ENCODE results near the gene TMTC4. TPM values are rescaled to one million over a fixed set of nuclear protein-coding genes. Genes with fewer than 3 reads are reported as not detected.
"Not testable (repeated sequence)": the region's sequence is repeated elsewhere in the genome, so short reads cannot be mapped to it uniquely, and the experiment has no call there.

Gene TMTC4
- total RNA-seq, 4 donors from 2014 or later, result 7.5 to 14.1 (median 8.4) TPM

DNA sequence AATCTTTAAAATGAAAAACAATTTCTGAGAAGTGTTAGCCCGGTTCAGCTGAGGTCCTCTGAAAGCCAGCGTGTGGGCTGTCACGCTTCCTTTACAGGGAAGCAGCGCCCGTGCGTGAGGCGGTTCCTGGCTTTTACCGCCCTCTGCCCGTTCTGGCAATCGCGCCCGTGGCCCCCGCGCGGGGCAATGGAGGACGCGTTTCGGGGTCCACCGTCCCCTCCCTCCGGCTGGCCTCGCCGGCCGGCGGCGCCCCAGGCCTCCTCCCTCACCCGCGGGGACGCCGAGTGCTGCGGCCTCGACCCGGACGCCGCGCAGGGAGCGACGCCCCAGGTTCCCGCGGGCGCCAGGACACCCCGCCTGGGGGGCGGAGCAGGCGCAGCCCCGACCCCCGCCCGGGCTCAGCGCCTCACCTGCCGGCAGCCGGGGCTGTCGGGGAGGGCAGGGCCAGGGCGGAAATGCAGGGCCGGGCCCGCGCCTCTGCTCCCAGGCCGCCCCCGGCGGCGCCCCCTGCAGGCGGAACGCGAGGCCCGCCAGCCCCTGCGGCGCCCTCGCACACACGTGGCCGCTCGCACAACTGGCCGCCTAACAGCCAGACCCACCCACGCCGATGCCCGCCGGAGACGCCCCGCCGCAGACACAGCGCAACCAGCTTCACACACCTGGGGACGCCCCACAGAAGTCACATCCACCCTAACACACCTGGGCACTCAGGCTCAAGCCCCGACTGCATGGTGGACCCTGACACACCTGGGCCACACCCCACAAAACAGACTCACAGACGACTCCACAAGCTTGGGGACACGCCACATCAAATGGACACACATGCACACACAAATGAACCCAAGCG, 86.0 kb downstream of the TMTC4 start, which contains the start of gene GGACT:
Gene GGACT, minus strand, starts transcription at position 459 of the 847 bp plus-strand sequence. CDS start 56,198 bp downstream, outside the sequence.
- Histone ChIP-seq H3K27me3 (no peaks in the 10 kb centered on the region), H3K9me3 (no peaks in the 10 kb centered on the region), H3K4me1 (peaks cover 7 to 16% (median 9%) of the 10 kb centered on the region in 3 donors), H3K4me3 (peak within 1 kb of the TSS; percentile 57 to 92 (median 78)), H3K27ac (peak within 1 kb of the TSS; percentile 58 to 87 (median 84)), H3K36me3 (no peaks in the 10 kb centered on the region)
- intact Hi-C loops (cut with DNase I), result no loop called here
- 19 to 23% methylated on average over 10 to 19 of the region's 82 CpGs for WGBS, 2 donors
- DNase-seq, result no peak
- TF ChIP-seq POLR2A (IDR thresholded peaks at IDR 0.05), result peak in 1 of 4 donors; percentile 17
- TF ChIP-seq, protein P1, sequence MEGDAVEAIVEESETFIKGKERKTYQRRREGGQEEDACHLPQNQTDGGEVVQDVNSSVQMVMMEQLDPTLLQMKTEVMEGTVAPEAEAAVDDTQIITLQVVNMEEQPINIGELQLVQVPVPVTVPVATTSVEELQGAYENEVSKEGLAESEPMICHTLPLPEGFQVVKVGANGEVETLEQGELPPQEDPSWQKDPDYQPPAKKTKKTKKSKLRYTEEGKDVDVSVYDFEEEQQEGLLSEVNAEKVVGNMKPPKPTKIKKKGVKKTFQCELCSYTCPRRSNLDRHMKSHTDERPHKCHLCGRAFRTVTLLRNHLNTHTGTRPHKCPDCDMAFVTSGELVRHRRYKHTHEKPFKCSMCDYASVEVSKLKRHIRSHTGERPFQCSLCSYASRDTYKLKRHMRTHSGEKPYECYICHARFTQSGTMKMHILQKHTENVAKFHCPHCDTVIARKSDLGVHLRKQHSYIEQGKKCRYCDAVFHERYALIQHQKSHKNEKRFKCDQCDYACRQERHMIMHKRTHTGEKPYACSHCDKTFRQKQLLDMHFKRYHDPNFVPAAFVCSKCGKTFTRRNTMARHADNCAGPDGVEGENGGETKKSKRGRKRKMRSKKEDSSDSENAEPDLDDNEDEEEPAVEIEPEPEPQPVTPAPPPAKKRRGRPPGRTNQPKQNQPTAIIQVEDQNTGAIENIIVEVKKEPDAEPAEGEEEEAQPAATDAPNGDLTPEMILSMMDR (IDR thresholded peaks at IDR 0.05), result peak; percentile 55 to 84 (median 74)

DNA sequence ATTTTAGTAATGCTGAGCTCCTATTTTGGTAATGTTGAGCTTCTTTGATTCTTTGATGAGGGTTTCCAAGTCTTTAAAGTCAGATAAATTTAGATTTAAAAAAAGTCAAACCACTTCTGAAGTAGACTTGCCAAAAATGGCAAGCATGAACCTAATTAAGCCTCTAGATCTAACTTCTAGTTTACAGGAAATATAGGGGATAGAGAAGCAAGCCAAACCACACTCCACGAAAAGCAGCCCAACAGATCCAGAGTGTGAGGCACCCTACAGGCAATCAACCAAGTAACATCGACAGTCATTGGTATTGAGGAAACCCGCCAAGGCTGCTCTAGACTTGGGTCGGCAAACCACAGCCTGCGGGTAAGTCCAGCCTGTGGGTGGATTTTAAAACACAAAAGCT, 89.7 kb downstream of the TMTC4 start:
- no peaks in the 10 kb centered on the region for H3K9me3 ChIP-seq
- WGBS, 2 donors, result 42 to 50% methylated on average over 5 of the region's 5 CpGs
- intact Hi-C loops (cut with DNase I), result no loop called here
- H3K27ac ChIP-seq, result no peak overlapping the region
- H3K4me3 ChIP-seq, result no peak overlapping the region
- TF ChIP-seq, protein P1 (IDR thresholded peaks at IDR 0.05), result no peak
- TF ChIP-seq POLR2A (IDR thresholded peaks at IDR 0.05), result no peak
- H3K36me3 ChIP-seq, result peaks cover 0 to 14% (median 0%) of the 10 kb centered on the region in 3 donors
- peaks cover 7 to 16% (median 9%) of the 10 kb centered on the region in 3 donors for H3K4me1 ChIP-seq
- no peaks in the 10 kb centered on the region for H3K27me3 ChIP-seq
- DNase-seq, result no peak

- intact Hi-C loops (cut with DNase I), result no loop called here
- H3K27me3 ChIP-seq, result no peaks in the 10 kb centered on the region
- H3K4me1 ChIP-seq, result no peaks in the 10 kb centered on the region
- TF ChIP-seq, protein P1 (IDR thresholded peaks at IDR 0.05), result no peak
- no peak for TF ChIP-seq POLR2A (IDR thresholded peaks at IDR 0.05)
- 91 to 97% methylated on average over 2 of the region's 2 CpGs for WGBS, 2 donors
- peaks cover 0 to 23% (median 0%) of the 10 kb centered on the region in 3 donors for H3K36me3 ChIP-seq
- DNase-seq, result no peak
- H3K9me3 ChIP-seq, result no peaks in the 10 kb centered on the region
- H3K4me3 ChIP-seq, result no peak overlapping the region
- H3K27ac ChIP-seq, result no peak overlapping the region
Observed at GRCh38 chr13:100581504-100581903, 93.1 kb downstream of the TMTC4 start.

GRCh38 chr13:100581030-100581429, 93.6 kb downstream of the TMTC4 start:
- H3K27ac ChIP-seq, result no peak overlapping the region
- TF ChIP-seq POLR2A (IDR thresholded peaks at IDR 0.05), result no peak
- TF ChIP-seq, protein P1 (IDR thresholded peaks at IDR 0.05), result no peak
- H3K36me3 ChIP-seq, result peaks cover 0 to 23% (median 0%) of the 10 kb centered on the region in 3 donors

GRCh38 chr13:100580045-100580444, 94.5 kb downstream of the TMTC4 start:
- H3K4me1 ChIP-seq, result no peaks in the 10 kb centered on the region
- no peak overlapping the region for H3K27ac ChIP-seq
- H3K9me3 ChIP-seq, result no peaks in the 10 kb centered on the region
- TF ChIP-seq, protein P1 (IDR thresholded peaks at IDR 0.05), result no peak
- WGBS, 2 donors, result 88 to 91% methylated on average over 9 of the region's 12 CpGs
- H3K4me3 ChIP-seq, result no peak overlapping the region
- intact Hi-C loops (cut with DNase I), result no loop called here
- no peak for DNase-seq
- H3K27me3 ChIP-seq, result no peaks in the 10 kb centered on the region
- H3K36me3 ChIP-seq, result peaks cover 0 to 23% (median 0%) of the 10 kb centered on the region in 3 donors

More at GRCh38 chr13:100581030-100581429, 93.6 kb downstream of the TMTC4 start:
- Histone ChIP-seq H3K4me1 (no peaks in the 10 kb centered on the region), H3K4me3 (no peak overlapping the region), H3K9me3 (no peaks in the 10 kb centered on the region), H3K27me3 (no peaks in the 10 kb centered on the region)
- intact Hi-C loops (cut with DNase I), result no loop called here
- WGBS, 2 donors, result 88 to 89% methylated on average over 4 of the region's 4 CpGs
- no peak for DNase-seq

- H3K4me3 ChIP-seq, H3K4me1 ChIP-seq, H3K27me3 ChIP-seq, H3K9me3 ChIP-seq, H3K27ac ChIP-seq, DNase-seq: not testable (repeated sequence)
- 97 to 98% methylated on average over 4 of the region's 4 CpGs for WGBS, 2 donors
- peaks cover 0 to 23% (median 0%) of the 10 kb centered on the region in 3 donors for H3K36me3 ChIP-seq
- intact Hi-C loops (cut with DNase I), result loop anchor here (10.0 kb wide), 1 partner anchor 548 kb away; no protein-coding TSS in a partner anchor
Observed at GRCh38 chr13:100577239-100577638, 97.4 kb downstream of the TMTC4 start.
